ENCODE results near the gene CDKAL1.

DNA sequence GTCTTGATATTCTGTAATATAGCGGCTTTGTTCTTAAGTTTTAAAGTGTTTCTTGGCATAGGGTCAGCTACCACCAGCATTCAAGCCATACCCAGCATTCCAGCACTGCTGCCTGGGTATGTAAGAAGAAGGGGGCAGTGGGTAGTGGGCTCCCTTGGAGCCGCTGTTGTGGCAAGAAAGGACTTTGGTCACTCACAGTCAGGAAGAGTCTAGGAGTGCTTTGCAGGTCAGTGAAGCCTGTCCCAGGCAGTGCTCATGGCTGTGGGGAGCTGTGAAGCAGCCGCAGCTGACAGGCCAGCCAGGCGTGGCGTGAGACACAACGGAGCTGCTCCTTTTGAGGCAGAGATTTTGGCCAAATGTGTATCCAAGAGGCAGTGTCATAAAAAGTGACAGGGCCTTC, 512.0 kb downstream of the CDKAL1 start:
- TF ChIP-seq, protein P1, sequence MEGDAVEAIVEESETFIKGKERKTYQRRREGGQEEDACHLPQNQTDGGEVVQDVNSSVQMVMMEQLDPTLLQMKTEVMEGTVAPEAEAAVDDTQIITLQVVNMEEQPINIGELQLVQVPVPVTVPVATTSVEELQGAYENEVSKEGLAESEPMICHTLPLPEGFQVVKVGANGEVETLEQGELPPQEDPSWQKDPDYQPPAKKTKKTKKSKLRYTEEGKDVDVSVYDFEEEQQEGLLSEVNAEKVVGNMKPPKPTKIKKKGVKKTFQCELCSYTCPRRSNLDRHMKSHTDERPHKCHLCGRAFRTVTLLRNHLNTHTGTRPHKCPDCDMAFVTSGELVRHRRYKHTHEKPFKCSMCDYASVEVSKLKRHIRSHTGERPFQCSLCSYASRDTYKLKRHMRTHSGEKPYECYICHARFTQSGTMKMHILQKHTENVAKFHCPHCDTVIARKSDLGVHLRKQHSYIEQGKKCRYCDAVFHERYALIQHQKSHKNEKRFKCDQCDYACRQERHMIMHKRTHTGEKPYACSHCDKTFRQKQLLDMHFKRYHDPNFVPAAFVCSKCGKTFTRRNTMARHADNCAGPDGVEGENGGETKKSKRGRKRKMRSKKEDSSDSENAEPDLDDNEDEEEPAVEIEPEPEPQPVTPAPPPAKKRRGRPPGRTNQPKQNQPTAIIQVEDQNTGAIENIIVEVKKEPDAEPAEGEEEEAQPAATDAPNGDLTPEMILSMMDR (IDR thresholded peaks at IDR 0.05): no peak
- TF ChIP-seq POLR2A (IDR thresholded peaks at IDR 0.05; ENCODE audit: low read depth): no peak
- no peak for TF ChIP-seq EP300 (IDR thresholded peaks at IDR 0.05)
- no peak for TF ChIP-seq POLR2AphosphoS5 (IDR thresholded peaks at IDR 0.05)

Data from esophagus muscularis mucosa (tissue), 4 donors.